Upper lobe of right lung (tissue), 1 donor: Measurements from ENCODE around the gene ZNF443. TPM values are rescaled to one million over a fixed set of nuclear protein-coding genes. Genes with fewer than 3 reads are reported as not detected.
"Not testable (repeated sequence)": the region's sequence is repeated elsewhere in the genome, so short reads cannot be mapped to it uniquely, and the experiment has no call there.

Experiments used
- ATAC-seq: fragments of 200-7000 bp; cut with Tn5 transposase; one replicate; pipeline ENCODE4 v1.9.1; 2020; ENCODE audit warnings: mild to moderate bottlenecking, moderate library complexity
- DNase-seq: peaks from one replicate; pipeline ENCODE4 v3.0.0-alpha.2; 2020
- H3K27ac ChIP-seq: fragments of 200-600 bp; one replicate; pipeline ENCODE4 v1.8.0; 2022
- H3K27me3 ChIP-seq: fragments of 200-600 bp; one replicate; pipeline ENCODE4 v1.8.0; 2022; ENCODE audit warnings: mild to moderate bottlenecking
- H3K36me3 ChIP-seq: fragments of 200-600 bp; one replicate; pipeline ENCODE4 v1.8.0; 2022
- H3K4me1 ChIP-seq: fragments of 200-600 bp; one replicate; pipeline ENCODE4 v1.8.0; 2022
- H3K4me3 ChIP-seq: fragments of 200-600 bp; one replicate; pipeline ENCODE4 v1.8.0; 2022; ENCODE audit warnings: mild to moderate bottlenecking
- H3K9me3 ChIP-seq: fragments of 200-600 bp; one replicate; pipeline ENCODE4 v1.8.0; 2022
- CTCF ChIP-seq: fragments of 200-600 bp; IDR thresholded peaks from one replicate; pipeline ENCODE4 v1.8.0; 2022; ENCODE audit warnings: antibody characterized with exemption
- intact Hi-C: fragments of 100-400 bp; cut with DNase I; formaldehyde crosslinking; loops from one replicate; pipeline ENCODE4 v1.11.0; 2022
- total RNA-seq: library from RNA; stranded (reverse); fragmentation: NEBNext Ultra II Directional; extraction: Animal tissue kit (Norgen Biotek cat#: 25700); gene quantifications from one replicate; pipeline ENCODE4 v1.2.1, GENCODE V29; 2021
- donor health status: DM: no; HTN: yes; CAD: no; lungs with severe emphysema.

The ZNF443 gene
- total RNA-seq, 1 donor from 2014 or later, result 3.8 TPM

GRCh38 chr19:12482509-12482886 lies 41.7 kb upstream of the ZNF443 start:
- Histone ChIP-seq H3K36me3 (no peaks in the 10 kb centered on the region), H3K27me3 (no peaks in the 10 kb centered on the region), H3K27ac (no peak overlapping the region), H3K4me3 (no peak overlapping the region), H3K4me1 (peaks cover 11% of the 10 kb centered on the region), H3K9me3 (no peaks in the 10 kb centered on the region)
- DNase-seq (no peak), ATAC-seq (no peak)
- TF ChIP-seq CTCF, result no peak
- intact Hi-C loops, result no loop called here

- no peaks in the 10 kb centered on the region for H3K36me3 ChIP-seq
- no peaks in the 10 kb centered on the region for H3K9me3 ChIP-seq
- no peak for TF ChIP-seq CTCF
- intact Hi-C loops, result no loop called here
- no peak overlapping the region for H3K4me3 ChIP-seq
- H3K27me3 ChIP-seq, result no peaks in the 10 kb centered on the region
- ATAC-seq, result no peak
- H3K27ac ChIP-seq, result no peak overlapping the region
- no peak for DNase-seq
- peaks cover 11% of the 10 kb centered on the region for H3K4me1 ChIP-seq
Measured at GRCh38 chr19:12481781-12482508, 41.1 kb upstream of the ZNF443 start.

- no peak overlapping the region for H3K4me3 ChIP-seq
- no peak overlapping the region for H3K27ac ChIP-seq
- intact Hi-C loops, result no loop called here
- DNase-seq (no peak), ATAC-seq (no peak)
- peaks cover 7% of the 10 kb centered on the region for H3K4me1 ChIP-seq
- no peak for TF ChIP-seq CTCF
- no peaks in the 10 kb centered on the region for H3K27me3 ChIP-seq
- no peaks in the 10 kb centered on the region for H3K36me3 ChIP-seq
- H3K9me3 ChIP-seq, result no peaks in the 10 kb centered on the region
Measured at GRCh38 chr19:12478234-12478941, 37.6 kb upstream of the ZNF443 start.

- H3K27me3 ChIP-seq, H3K27ac ChIP-seq, intact Hi-C loops, ATAC-seq, H3K36me3 ChIP-seq, H3K4me1 ChIP-seq, H3K4me3 ChIP-seq, DNase-seq: not testable (repeated sequence)
- peaks cover 45% of the 10 kb centered on the region for H3K9me3 ChIP-seq
Measured at GRCh38 chr19:12467651-12468050, 26.8 kb upstream of the ZNF443 start.

- Histone ChIP-seq H3K9me3 (peaks cover 48% of the 10 kb centered on the region), H3K27me3 (no peaks in the 10 kb centered on the region), H3K4me3 (no peak overlapping the region), H3K36me3 (no peaks in the 10 kb centered on the region), H3K27ac (no peak overlapping the region), H3K4me1 (no peaks in the 10 kb centered on the region)
- no peak for DNase-seq
- TF ChIP-seq CTCF, result no peak
- ATAC-seq, result no peak
- intact Hi-C loops, result no loop called here
Measured at GRCh38 chr19:12465211-12465610, 24.4 kb upstream of the ZNF443 start.

GRCh38 chr19:12464769-12465168 lies 23.9 kb upstream of the ZNF443 start:
- H3K9me3 ChIP-seq, result peaks cover 44% of the 10 kb centered on the region
- no peaks in the 10 kb centered on the region for H3K27me3 ChIP-seq
- DNase-seq (no peak), ATAC-seq (no peak)
- no peak for TF ChIP-seq CTCF
- H3K27ac ChIP-seq, result no peak overlapping the region
- H3K4me1 ChIP-seq, result no peaks in the 10 kb centered on the region
- intact Hi-C loops, result no loop called here
- H3K4me3 ChIP-seq, result no peak overlapping the region
- H3K36me3 ChIP-seq, result no peaks in the 10 kb centered on the region

- intact Hi-C loops, H3K4me1 ChIP-seq, H3K27ac ChIP-seq, H3K4me3 ChIP-seq, DNase-seq, H3K27me3 ChIP-seq, H3K36me3 ChIP-seq, ATAC-seq: not testable (repeated sequence)
- H3K9me3 ChIP-seq, result peaks cover 43% of the 10 kb centered on the region
Measured at GRCh38 chr19:12464139-12464538, 23.3 kb upstream of the ZNF443 start.
